Stimulated activated CD4-positive, alpha-beta T cell treated with anti-CD3 and anti-CD28 coated beads, Interleukin-15, amount 100 ng/mL, for 1 hour (primary cell): ENCODE results near the gene ACLY.
"Not testable (repeated sequence)": the region's sequence is repeated elsewhere in the genome, so short reads cannot be mapped to it uniquely, and the experiment has no call there.

Experiments
- DNase-seq, 2 donors: peaks; one replicate each; pipeline ENCODE4 v3.0.0-alpha.2; 2020; ENCODE audit warnings: low read depth in 1 of 2, low spot score in 1 of 2

The ACLY gene

GRCh38 chr17:41939693-41940090 lies 20.9 kb upstream of the ACLY start:
- no peak for DNase-seq

GRCh38 chr17:41939044-41939692 lies 20.4 kb upstream of the ACLY start:
- no peak for DNase-seq

- DNase-seq = no peak
Observed at GRCh38 chr17:41937970-41938954, 19.5 kb upstream of the ACLY start.

GRCh38 chr17:41935641-41936040 lies 16.9 kb upstream of the ACLY start:
- no peak for DNase-seq

GRCh38 chr17:41932816-41933389 lies 14.2 kb upstream of the ACLY start:
- DNase-seq = no peak

- DNase-seq = not testable (repeated sequence)
Observed at GRCh38 chr17:41931715-41932114, 13.0 kb upstream of the ACLY start.

GRCh38 chr17:41930833-41931156 lies 12.0 kb upstream of the ACLY start:
- not testable (repeated sequence) for DNase-seq

GRCh38 chr17:41930009-41930832 lies 11.5 kb upstream of the ACLY start, which contains the start of gene ODAD4:
Gene ODAD4, plus strand, starts transcription at chr17:41930617. Its CDS starts 107 bp downstream, at chr17:41930724.
- peak; percentile 91 to 93 for DNase-seq

GRCh38 chr17:41928693-41929251 lies 10.0 kb upstream of the ACLY start:
- no peak for DNase-seq

GRCh38 chr17:41925991-41926590 lies 7.3 kb upstream of the ACLY start:
- DNase-seq = no peak

GRCh38 chr17:41920580-41920955 lies 1.8 kb upstream of the ACLY start:
- DNase-seq = no peak

GRCh38 chr17:41919840-41920579 lies 1.3 kb upstream of the ACLY start:
- DNase-seq = no peak

GRCh38 chr17:41919165-41919817 lies 540 bp upstream of the ACLY start:
- no peak for DNase-seq

- DNase-seq = peak; percentile 8 to 34
Observed at GRCh38 chr17:41917679-41918313, 955 bp downstream of the ACLY start.

- DNase-seq = no peak
Observed at GRCh38 chr17:41917192-41917591, 1.6 kb downstream of the ACLY start.

- no peak for DNase-seq
Observed at GRCh38 chr17:41915566-41915965, 3.2 kb downstream of the ACLY start.

GRCh38 chr17:41915020-41915419 lies 3.7 kb downstream of the ACLY start:
- DNase-seq = no peak

- no peak for DNase-seq
Observed at GRCh38 chr17:41914358-41914766, 4.4 kb downstream of the ACLY start.

- DNase-seq = no peak
Observed at GRCh38 chr17:41913798-41914197, 5.0 kb downstream of the ACLY start.
